ENCODE results near the gene TOB1. TPM values are rescaled to one million over a fixed set of nuclear protein-coding genes. Genes with fewer than 3 reads are reported as not detected.
A peak's percentile ranks its signal among the peaks of the same experiment; 100 is the strongest.

The TOB1 gene
- total and polyA plus RNA-seq, 2 experiments from 2014 or later, result 12.1 to 46.9 TPM

DNA sequence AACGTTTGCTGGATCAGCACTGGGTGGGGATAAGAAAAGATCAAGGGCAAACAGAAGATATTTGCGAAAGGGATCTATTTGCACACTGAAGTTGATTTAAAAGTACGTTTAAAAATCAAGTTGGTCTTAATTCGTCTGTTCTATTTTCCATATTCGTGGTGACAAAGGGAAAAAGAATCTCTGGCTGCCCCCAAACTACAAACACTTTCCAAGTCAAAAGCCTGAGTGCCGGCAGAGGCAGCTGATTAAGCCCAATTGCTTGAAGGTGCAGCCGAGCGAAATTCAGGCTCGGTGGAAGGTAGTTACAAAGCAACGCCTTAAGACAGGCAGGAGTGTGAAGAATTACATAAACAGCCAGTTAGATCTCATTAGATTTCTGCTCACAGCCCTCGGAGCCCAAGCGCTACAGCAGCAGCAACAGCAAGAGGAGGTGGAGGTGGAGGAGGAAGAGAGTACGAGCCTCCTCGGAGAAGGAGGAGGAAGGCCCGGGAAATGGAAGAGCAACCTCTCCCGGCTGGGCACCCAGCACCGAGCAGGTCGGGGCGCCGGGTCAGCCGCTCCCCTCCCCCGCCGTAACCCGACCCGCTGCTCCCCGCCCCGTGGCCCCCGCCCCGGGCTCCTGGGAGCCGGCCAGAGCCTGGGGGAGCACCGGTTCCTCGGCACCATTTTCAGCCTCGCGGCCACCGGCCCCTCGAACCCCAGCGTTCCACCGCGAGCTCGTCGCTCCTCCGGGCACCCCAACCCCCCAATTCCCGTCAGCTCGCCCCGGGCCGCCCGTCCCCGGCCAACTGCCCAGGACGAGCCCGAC, 890 bp downstream of the TOB1 start:
- H3K36me3 Mint-ChIP-seq (ENCODE audit: low read depth), result peaks cover 24% of the 10 kb centered on the region
- peak overlapping the region; percentile 95 for H3K27ac Mint-ChIP-seq
- Histone ChIP-seq H3K9me2 (ENCODE audit: insufficient read depth) (no peaks in the 10 kb centered on the region), H3K27me3 (ENCODE audit: insufficient read depth) (no peaks in the 10 kb centered on the region), H3F3A (replicated peaks; ENCODE audit: low read depth) (peaks cover 4% of the 10 kb centered on the region; the same call in 1 of the 2 replicates), H3K36me3 (ENCODE audit: insufficient read depth) (peaks cover 6% of the 10 kb centered on the region; the same call in 1 of the 2 replicates), H3K4me3 (peak overlapping the region; percentile 80), H2AFZ (no peak overlapping the region), H3K27ac (ENCODE audit: low read depth) (peak overlapping the region; percentile 80), H3K4me2 (peak overlapping the region; percentile 91), H3K79me2 (replicated peaks; ENCODE audit: insufficient read depth) (peaks cover 32% of the 10 kb centered on the region), H3K4me1 (ENCODE audit: insufficient read depth) (peaks cover 17% of the 10 kb centered on the region; the same call in 1 of the 2 replicates), H4K20me1 (replicated peaks; ENCODE audit: insufficient read depth) (peaks cover 15% of the 10 kb centered on the region; the same call in 1 of the 2 replicates)
- no peaks in the 10 kb centered on the region; the same call in 2 of the 3 replicates for H3K9me3 Mint-ChIP-seq
- H3K4me1 Mint-ChIP-seq, result peaks cover 32% of the 10 kb centered on the region
- TF ChIP-seq NANOG (IDR thresholded peaks at IDR 0.05; ENCODE audit: borderline replicate concordance) (0 out of 2 replicates have a peak, but pooled peaks have one; percentile 20), JUNB (IDR thresholded peaks at IDR 0.05; ENCODE audit: unreplicated experiment) (no peak)
- peak; percentile 68 for DNase-seq (ENCODE audit: low spot score)
- ATAC-seq, result peak; percentile 18
- peak overlapping the region; percentile 98 for H3K4me3 Mint-ChIP-seq
- peaks cover 19% of the 10 kb centered on the region for H3K27me3 Mint-ChIP-seq (ENCODE audit: insufficient read depth, low read depth, poor library complexity)

DNA sequence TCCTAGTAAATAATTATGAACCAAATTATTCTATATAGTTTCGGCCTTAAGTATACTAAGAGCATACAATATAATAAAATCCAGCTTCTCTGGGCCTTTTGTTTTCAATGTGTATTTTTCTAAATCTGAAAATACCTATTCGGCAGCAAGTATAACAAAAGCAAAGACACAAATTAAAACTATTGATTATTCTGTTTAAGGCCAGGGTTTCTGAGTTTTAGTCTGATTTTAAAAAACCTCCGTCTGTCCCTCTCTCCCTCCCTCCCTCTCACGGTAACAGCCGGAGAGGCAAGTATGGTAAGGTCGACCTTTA, 1.5 kb downstream of the TOB1 start:
- Histone ChIP-seq H3K9me2 (ENCODE audit: insufficient read depth) (no peaks in the 10 kb centered on the region), H3K4me3 (peak overlapping the region; percentile 80), H3F3A (replicated peaks; ENCODE audit: low read depth) (peaks cover 4% of the 10 kb centered on the region; the same call in 1 of the 2 replicates), H4K20me1 (replicated peaks; ENCODE audit: insufficient read depth) (peaks cover 15% of the 10 kb centered on the region; the same call in 1 of the 2 replicates), H3K4me1 (ENCODE audit: insufficient read depth) (peaks cover 17% of the 10 kb centered on the region; the same call in 1 of the 2 replicates), H3K79me2 (replicated peaks; ENCODE audit: insufficient read depth) (peaks cover 32% of the 10 kb centered on the region), H3K27ac (ENCODE audit: low read depth) (no peak overlapping the region), H3K27me3 (ENCODE audit: insufficient read depth) (no peaks in the 10 kb centered on the region), H3K4me2 (peak overlapping the region; percentile 91), H2AFZ (no peak overlapping the region), H3K36me3 (ENCODE audit: insufficient read depth) (peaks cover 6% of the 10 kb centered on the region; the same call in 1 of the 2 replicates)
- peaks cover 19% of the 10 kb centered on the region for H3K27me3 Mint-ChIP-seq (ENCODE audit: insufficient read depth, low read depth, poor library complexity)
- peak; percentile 38 for DNase-seq (ENCODE audit: low spot score)
- ATAC-seq, result no peak
- peaks cover 24% of the 10 kb centered on the region for H3K36me3 Mint-ChIP-seq (ENCODE audit: low read depth)
- H3K9me3 Mint-ChIP-seq, result no peaks in the 10 kb centered on the region; the same call in 2 of the 3 replicates
- peak overlapping the region; percentile 95 for H3K27ac Mint-ChIP-seq
- peaks cover 32% of the 10 kb centered on the region for H3K4me1 Mint-ChIP-seq
- peak overlapping the region; percentile 98 for H3K4me3 Mint-ChIP-seq
- no peak for TF ChIP-seq CREB1 (CRISPR knock-in tag; IDR thresholded peaks at IDR 0.05; ENCODE audit: low read depth)
- TF ChIP-seq, protein P1, sequence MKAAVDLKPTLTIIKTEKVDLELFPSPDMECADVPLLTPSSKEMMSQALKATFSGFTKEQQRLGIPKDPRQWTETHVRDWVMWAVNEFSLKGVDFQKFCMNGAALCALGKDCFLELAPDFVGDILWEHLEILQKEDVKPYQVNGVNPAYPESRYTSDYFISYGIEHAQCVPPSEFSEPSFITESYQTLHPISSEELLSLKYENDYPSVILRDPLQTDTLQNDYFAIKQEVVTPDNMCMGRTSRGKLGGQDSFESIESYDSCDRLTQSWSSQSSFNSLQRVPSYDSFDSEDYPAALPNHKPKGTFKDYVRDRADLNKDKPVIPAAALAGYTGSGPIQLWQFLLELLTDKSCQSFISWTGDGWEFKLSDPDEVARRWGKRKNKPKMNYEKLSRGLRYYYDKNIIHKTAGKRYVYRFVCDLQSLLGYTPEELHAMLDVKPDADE (IDR thresholded peaks at IDR 0.05), result no peak
- TF ChIP-seq EZH2phosphoT487 (IDR thresholded peaks at IDR 0.05; ENCODE audit: unreplicated experiment), result no peak
- TF ChIP-seq EZH2 (IDR thresholded peaks at IDR 0.05; ENCODE audit: low read depth, unreplicated experiment), result no peak
- no peak for TF ChIP-seq NANOG (IDR thresholded peaks at IDR 0.05; ENCODE audit: borderline replicate concordance)
- no peak for TF ChIP-seq ZNF331 (CRISPR knock-in tag; IDR thresholded peaks at IDR 0.05; ENCODE audit: low read depth)
- TF ChIP-seq ZNF114 (CRISPR knock-in tag; IDR thresholded peaks at IDR 0.05), result no peak
- TF ChIP-seq, protein P2, sequence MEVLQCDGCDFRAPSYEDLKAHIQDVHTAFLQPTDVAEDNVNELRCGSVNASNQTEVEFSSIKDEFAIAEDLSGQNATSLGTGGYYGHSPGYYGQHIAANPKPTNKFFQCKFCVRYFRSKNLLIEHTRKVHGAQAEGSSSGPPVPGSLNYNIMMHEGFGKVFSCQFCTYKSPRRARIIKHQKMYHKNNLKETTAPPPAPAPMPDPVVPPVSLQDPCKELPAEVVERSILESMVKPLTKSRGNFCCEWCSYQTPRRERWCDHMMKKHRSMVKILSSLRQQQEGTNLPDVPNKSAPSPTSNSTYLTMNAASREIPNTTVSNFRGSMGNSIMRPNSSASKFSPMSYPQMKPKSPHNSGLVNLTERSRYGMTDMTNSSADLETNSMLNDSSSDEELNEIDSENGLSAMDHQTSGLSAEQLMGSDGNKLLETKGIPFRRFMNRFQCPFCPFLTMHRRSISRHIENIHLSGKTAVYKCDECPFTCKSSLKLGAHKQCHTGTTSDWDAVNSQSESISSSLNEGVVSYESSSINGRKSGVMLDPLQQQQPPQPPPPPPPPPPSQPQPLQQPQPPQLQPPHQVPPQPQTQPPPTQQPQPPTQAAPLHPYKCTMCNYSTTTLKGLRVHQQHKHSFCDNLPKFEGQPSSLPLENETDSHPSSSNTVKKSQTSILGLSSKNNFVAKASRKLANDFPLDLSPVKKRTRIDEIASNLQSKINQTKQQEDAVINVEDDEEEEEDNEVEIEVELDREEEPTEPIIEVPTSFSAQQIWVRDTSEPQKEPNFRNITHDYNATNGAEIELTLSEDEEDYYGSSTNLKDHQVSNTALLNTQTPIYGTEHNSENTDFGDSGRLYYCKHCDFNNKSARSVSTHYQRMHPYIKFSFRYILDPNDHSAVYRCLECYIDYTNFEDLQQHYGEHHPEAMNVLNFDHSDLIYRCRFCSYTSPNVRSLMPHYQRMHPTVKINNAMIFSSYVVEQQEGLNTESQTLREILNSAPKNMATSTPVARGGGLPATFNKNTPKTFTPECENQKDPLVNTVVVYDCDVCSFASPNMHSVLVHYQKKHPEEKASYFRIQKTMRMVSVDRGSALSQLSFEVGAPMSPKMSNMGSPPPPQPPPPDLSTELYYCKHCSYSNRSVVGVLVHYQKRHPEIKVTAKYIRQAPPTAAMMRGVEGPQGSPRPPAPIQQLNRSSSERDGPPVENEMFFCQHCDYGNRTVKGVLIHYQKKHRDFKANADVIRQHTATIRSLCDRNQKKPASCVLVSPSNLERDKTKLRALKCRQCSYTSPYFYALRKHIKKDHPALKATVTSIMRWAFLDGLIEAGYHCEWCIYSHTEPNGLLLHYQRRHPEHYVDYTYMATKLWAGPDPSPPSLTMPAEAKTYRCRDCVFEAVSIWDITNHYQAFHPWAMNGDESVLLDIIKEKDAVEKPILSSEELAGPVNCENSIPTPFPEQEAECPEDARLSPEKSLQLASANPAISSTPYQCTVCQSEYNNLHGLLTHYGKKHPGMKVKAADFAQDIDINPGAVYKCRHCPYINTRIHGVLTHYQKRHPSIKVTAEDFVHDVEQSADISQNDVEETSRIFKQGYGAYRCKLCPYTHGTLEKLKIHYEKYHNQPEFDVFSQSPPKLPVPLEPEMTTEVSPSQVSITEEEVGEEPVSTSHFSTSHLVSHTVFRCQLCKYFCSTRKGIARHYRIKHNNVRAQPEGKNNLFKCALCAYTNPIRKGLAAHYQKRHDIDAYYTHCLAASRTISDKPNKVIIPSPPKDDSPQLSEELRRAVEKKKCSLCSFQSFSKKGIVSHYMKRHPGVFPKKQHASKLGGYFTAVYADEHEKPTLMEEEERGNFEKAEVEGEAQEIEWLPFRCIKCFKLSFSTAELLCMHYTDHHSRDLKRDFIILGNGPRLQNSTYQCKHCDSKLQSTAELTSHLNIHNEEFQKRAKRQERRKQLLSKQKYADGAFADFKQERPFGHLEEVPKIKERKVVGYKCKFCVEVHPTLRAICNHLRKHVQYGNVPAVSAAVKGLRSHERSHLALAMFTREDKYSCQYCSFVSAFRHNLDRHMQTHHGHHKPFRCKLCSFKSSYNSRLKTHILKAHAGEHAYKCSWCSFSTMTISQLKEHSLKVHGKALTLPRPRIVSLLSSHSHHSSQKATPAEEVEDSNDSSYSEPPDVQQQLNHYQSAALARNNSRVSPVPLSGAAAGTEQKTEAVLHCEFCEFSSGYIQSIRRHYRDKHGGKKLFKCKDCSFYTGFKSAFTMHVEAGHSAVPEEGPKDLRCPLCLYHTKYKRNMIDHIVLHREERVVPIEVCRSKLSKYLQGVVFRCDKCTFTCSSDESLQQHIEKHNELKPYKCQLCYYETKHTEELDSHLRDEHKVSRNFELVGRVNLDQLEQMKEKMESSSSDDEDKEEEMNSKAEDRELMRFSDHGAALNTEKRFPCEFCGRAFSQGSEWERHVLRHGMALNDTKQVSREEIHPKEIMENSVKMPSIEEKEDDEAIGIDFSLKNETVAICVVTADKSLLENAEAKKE (CRISPR knock-in tag; IDR thresholded peaks at IDR 0.05), result no peak
- no peak for TF ChIP-seq JUNB (IDR thresholded peaks at IDR 0.05; ENCODE audit: unreplicated experiment)
